ENCODE data around the gene MYH13. TPM values are rescaled to one million over a fixed set of nuclear protein-coding genes. Genes with fewer than 3 reads are reported as not detected.

Gene MYH13
- total RNA-seq (2021) (not detected in 3 replicates), Bru-seq, nascent RNA (not detected)
- long read RNA-seq, experiment 1, partial matches to known transcripts: 1 of 1 reads
- long read RNA-seq, experiment 1, other reads (novel, unspliced or antisense): 0 of 1 reads
- long read RNA-seq, experiment 2: 0 reads
- long read RNA-seq, experiment 3: 0 reads

GRCh38 chr17:10372906-10373305 lies at the start of gene MYH13:
Gene MYH13 (minus strand): TSS chr17:10373006. CDS start chr17:10364530, 8,476 bp downstream.
- Mint-ChIP-seq H3K36me3 (no peaks in the 10 kb centered on the region), H3K4me1 (no peaks in the 10 kb centered on the region), H3K4me3 (no peak within 1 kb of the TSS), H3K27me3 (ENCODE audit: low read depth) (no peaks in the 10 kb centered on the region), H3K27ac (no peak within 1 kb of the TSS), H3K9me3 (no peaks in the 10 kb centered on the region)
- ChIA-PET CTCF (interaction anchor here (2.4 kb wide), 2 partner anchors 15 to 242 kb away, joined by 8 to 9 read pairs; no protein-coding TSS in a partner anchor), POLR2A (interaction anchor here (0.6 kb wide), 1 partner anchor 11 kb away, joined by 6 read pairs; no protein-coding TSS in a partner anchor)
- no peak for ATAC-seq
- TF ChIP-seq CREB1 (CRISPR knock-in tag; IDR thresholded peaks at IDR 0.05) (no peak), TP53 (CRISPR knock-in tag; IDR thresholded peaks at IDR 0.05) (no peak), RELA (CRISPR knock-in tag; IDR thresholded peaks at IDR 0.05; ENCODE audit: borderline replicate concordance) (no peak), ERG (CRISPR knock-in tag; IDR thresholded peaks at IDR 0.05) (no peak), CREM (CRISPR knock-in tag; IDR thresholded peaks at IDR 0.05) (no peak), ZNF121 (CRISPR knock-in tag; IDR thresholded peaks at IDR 0.05) (no peak), MAX (CRISPR knock-in tag; IDR thresholded peaks at IDR 0.05) (no peak), ZBTB21 (CRISPR knock-in tag; IDR thresholded peaks at IDR 0.05; ENCODE audit: borderline replicate concordance) (no peak), JUN (CRISPR knock-in tag; IDR thresholded peaks at IDR 0.05) (no peak), TEAD4 (CRISPR knock-in tag; IDR thresholded peaks at IDR 0.05) (no peak)
- TF ChIP-seq, protein P1, sequence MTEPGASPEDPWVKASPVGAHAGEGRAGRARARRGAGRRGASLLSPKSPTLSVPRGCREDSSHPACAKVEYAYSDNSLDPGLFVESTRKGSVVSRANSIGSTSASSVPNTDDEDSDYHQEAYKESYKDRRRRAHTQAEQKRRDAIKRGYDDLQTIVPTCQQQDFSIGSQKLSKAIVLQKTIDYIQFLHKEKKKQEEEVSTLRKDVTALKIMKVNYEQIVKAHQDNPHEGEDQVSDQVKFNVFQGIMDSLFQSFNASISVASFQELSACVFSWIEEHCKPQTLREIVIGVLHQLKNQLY (CRISPR knock-in tag; IDR thresholded peaks at IDR 0.05): no peak
- DNase-seq (ENCODE audit: low spot score): no peak

- TF ChIP-seq IRF2 (CRISPR knock-in tag; IDR thresholded peaks at IDR 0.05; ENCODE audit: borderline replicate concordance, low read depth) (no peak), ZNF219 (CRISPR knock-in tag; IDR thresholded peaks at IDR 0.05; ENCODE audit: borderline replicate concordance) (no peak), NR3C1 (CRISPR knock-in tag; conservative IDR thresholded peaks at IDR 0.05; ENCODE audit: low read depth) (no peak), MXD4 (CRISPR knock-in tag; IDR thresholded peaks at IDR 0.05; ENCODE audit: borderline replicate concordance) (no peak), SMAD3 (CRISPR knock-in tag; IDR thresholded peaks at IDR 0.05; ENCODE audit: borderline replicate concordance) (no peak), NFYB (CRISPR knock-in tag; conservative IDR thresholded peaks at IDR 0.05; ENCODE audit: low read depth) (no peak), CREB1 (CRISPR knock-in tag; IDR thresholded peaks at IDR 0.05) (no peak), MYBL2 (CRISPR knock-in tag; IDR thresholded peaks at IDR 0.05) (no peak)
- TF ChIP-seq, protein P2, sequence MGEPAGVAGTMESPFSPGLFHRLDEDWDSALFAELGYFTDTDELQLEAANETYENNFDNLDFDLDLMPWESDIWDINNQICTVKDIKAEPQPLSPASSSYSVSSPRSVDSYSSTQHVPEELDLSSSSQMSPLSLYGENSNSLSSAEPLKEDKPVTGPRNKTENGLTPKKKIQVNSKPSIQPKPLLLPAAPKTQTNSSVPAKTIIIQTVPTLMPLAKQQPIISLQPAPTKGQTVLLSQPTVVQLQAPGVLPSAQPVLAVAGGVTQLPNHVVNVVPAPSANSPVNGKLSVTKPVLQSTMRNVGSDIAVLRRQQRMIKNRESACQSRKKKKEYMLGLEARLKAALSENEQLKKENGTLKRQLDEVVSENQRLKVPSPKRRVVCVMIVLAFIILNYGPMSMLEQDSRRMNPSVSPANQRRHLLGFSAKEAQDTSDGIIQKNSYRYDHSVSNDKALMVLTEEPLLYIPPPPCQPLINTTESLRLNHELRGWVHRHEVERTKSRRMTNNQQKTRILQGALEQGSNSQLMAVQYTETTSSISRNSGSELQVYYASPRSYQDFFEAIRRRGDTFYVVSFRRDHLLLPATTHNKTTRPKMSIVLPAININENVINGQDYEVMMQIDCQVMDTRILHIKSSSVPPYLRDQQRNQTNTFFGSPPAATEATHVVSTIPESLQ (CRISPR knock-in tag; IDR thresholded peaks at IDR 0.05): no peak
- CTCF ChIA-PET: no interaction called here
- Mint-ChIP-seq H3K9me3 (no peaks in the 10 kb centered on the region), H3K4me1 (peaks cover 21% of the 10 kb centered on the region), H3K4me3 (no peak within 1 kb of the TSS), H3K27ac (no peak within 1 kb of the TSS), H3K27me3 (ENCODE audit: low read depth) (no peaks in the 10 kb centered on the region), H3K36me3 (no peaks in the 10 kb centered on the region)
- no peak for ATAC-seq
- POLR2A ChIA-PET: no interaction called here
- no peak for DNase-seq (ENCODE audit: low spot score)
These were observed 49.2 kb upstream of the MYH13 start, which contains the start of gene MYH8 for GRCh38 chr17:10421900-10422542. Gene MYH8 (minus strand): TSS chr17:10421950. CDS start chr17:10420227, 1,723 bp downstream.
